ENCODE data around the gene ILDR1. TPM values are rescaled to one million over a fixed set of nuclear protein-coding genes. Genes with fewer than 3 reads are reported as not detected.

Gene ILDR1
- total and polyA plus RNA-seq, 2 of the 4 experiments (the other 2 are of a cell fraction): not detected

DNA sequence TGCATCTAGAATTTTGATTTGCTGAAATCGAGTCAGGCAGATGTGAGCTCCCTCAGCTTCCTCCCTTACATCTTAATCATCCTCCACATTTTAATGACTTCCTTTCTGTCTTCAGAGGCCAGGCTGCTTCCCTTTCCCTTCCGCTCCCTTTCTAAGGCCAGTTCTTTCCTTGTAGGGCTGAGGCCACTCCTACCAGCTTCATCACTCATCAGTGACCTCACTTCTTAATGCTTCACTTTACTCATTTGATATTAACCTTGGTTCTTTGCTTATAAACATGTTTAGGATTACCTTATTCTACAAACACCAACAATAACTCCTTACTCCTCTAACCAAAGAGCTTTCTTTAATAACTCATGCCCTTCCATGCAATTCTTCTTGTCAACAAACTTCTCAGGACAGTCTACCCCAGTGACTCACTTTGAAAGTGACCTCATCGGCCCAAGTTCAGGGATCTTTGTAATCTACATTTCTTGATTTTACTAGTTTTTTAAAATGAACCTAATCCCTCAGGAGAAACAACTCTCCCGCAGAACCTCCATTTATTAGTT, 23.9 kb downstream of the ILDR1 start:
- Histone ChIP-seq H3K4me3 (ENCODE audit: insufficient read depth, low read depth, low read length) (no peak overlapping the region), H3K4me1 (ENCODE audit: control insufficient read depth, insufficient read depth, low read length) (peaks cover 6% of the 10 kb centered on the region), H4K5ac (ENCODE audit: low read depth, low read length) (peak overlapping the region; percentile 63; the same call in 1 of the 2 replicates), H3K36me3 (ENCODE audit: control insufficient read depth, insufficient read depth, low read length) (no peaks in the 10 kb centered on the region), H3K9me3 (ENCODE audit: control insufficient read depth, insufficient read depth, low read length) (no peaks in the 10 kb centered on the region), H3K9ac (ENCODE audit: low read depth, low read length) (no peak overlapping the region), H2AK9ac (replicated peaks; ENCODE audit: low read depth, low read length, poor library complexity) (no peak overlapping the region), H3K4ac (ENCODE audit: low read depth, low read length) (no peak overlapping the region), H2AK5ac (ENCODE audit: low read depth, low read length) (no peak overlapping the region), H4K8ac (ENCODE audit: low read depth in 2 of 2, low read length in 2 of 2) (peak overlapping the region; percentile 34 to 56; a peak in 3 of 4 replicates), H2AFZ (replicated peaks; ENCODE audit: low read length, poor library complexity) (no peak overlapping the region), H2BK20ac (ENCODE audit: low read depth, low read length) (no peak overlapping the region), H3K4me2 (ENCODE audit: low read depth, low read length) (no peak overlapping the region), H3K18ac (ENCODE audit: low read depth, low read length) (peak overlapping the region; percentile 41; the same call in 1 of the 2 replicates), H4K20me1 (ENCODE audit: insufficient read depth, low read length) (no peaks in the 10 kb centered on the region), H3K14ac (replicated peaks; ENCODE audit: low read depth, low read length) (no peak overlapping the region), H4K91ac (ENCODE audit: insufficient read depth, low read depth, low read length) (no peak overlapping the region), H2BK120ac (ENCODE audit: low read depth, low read length) (no peak overlapping the region), H3K9me1 (ENCODE audit: insufficient read depth, low read length) (peaks cover 7% of the 10 kb centered on the region), H3K79me1 (ENCODE audit: low read depth in 1 of 2, low read length in 2 of 2) (no peaks in the 10 kb centered on the region), H3K56ac (ENCODE audit: extremely low read depth, insufficient read depth, low read length) (no peak overlapping the region), H2BK15ac (ENCODE audit: low read depth, low read length) (no peak overlapping the region), H3K23ac (ENCODE audit: low read depth, low read length) (no peak overlapping the region), H3K27me3 (ENCODE audit: control insufficient read depth, insufficient read depth, low read length) (no peaks in the 10 kb centered on the region; the same call in 1 of the 2 replicates), H2BK5ac (ENCODE audit: low read depth, low read length, poor library complexity, severe bottlenecking) (no peak overlapping the region), H3K27ac (ENCODE audit: insufficient read depth, low read length) (no peak overlapping the region)
- in situ Hi-C loops (cut with MboI; ENCODE audit: low sequenced_read_pairs): no loop called here
- TF ChIP-seq, protein P1, sequence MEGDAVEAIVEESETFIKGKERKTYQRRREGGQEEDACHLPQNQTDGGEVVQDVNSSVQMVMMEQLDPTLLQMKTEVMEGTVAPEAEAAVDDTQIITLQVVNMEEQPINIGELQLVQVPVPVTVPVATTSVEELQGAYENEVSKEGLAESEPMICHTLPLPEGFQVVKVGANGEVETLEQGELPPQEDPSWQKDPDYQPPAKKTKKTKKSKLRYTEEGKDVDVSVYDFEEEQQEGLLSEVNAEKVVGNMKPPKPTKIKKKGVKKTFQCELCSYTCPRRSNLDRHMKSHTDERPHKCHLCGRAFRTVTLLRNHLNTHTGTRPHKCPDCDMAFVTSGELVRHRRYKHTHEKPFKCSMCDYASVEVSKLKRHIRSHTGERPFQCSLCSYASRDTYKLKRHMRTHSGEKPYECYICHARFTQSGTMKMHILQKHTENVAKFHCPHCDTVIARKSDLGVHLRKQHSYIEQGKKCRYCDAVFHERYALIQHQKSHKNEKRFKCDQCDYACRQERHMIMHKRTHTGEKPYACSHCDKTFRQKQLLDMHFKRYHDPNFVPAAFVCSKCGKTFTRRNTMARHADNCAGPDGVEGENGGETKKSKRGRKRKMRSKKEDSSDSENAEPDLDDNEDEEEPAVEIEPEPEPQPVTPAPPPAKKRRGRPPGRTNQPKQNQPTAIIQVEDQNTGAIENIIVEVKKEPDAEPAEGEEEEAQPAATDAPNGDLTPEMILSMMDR (conservative IDR thresholded peaks at IDR 0.05; ENCODE audit: low read depth, low read length): no peak
- no peak for TF ChIP-seq RFX5 (IDR thresholded peaks at IDR 0.05; ENCODE audit: low read depth, low read length)
- TF ChIP-seq POLR2A (IDR thresholded peaks at IDR 0.05; ENCODE audit: low read depth, low read length): no peak
- TF ChIP-seq RCOR1 (IDR thresholded peaks at IDR 0.05; ENCODE audit: insufficient replicate concordance, low read length): no peak
- TF ChIP-seq MAZ (IDR thresholded peaks at IDR 0.05; ENCODE audit: borderline replicate concordance, low read depth, low read length): no peak
- 0 out of 2 replicates have a peak, but pooled peaks have one; percentile 30 for TF ChIP-seq FOS (IDR thresholded peaks at IDR 0.05; ENCODE audit: low read depth, low read length)
- no peak for TF ChIP-seq MAFK (IDR thresholded peaks at IDR 0.05; ENCODE audit: low read depth, low read length)
- TF ChIP-seq CEBPB (IDR thresholded peaks at IDR 0.05; ENCODE audit: low read depth, low read length): no peak
- peak; percentile 50; the same call in 1 of the 2 replicates for ATAC-seq (ENCODE audit: low read depth)
- ChIA-PET POLR2A (ENCODE audit: unreplicated experiment) (no interaction called here), CTCF (interaction anchor here (0.6 kb wide), 1 partner anchor 114 kb away, joined by 7 read pairs; no protein-coding TSS in a partner anchor)
- intact Hi-C loops (cut with micrococcal nuclease): loop anchor here (1.0 to 5.0 kb wide), 2 partner anchors 218 to 451 kb away; partner anchors contain the start of gene POLQ
- dilution Hi-C loops (cut with HindIII; ENCODE audit: low sequenced_read_pairs, unreplicated experiment): no loop called here
- WGBS, 2 experiments (ENCODE audit: extremely low coverage in 2 of 2, insufficient read length in 1 of 2): 60% methylated on average over 1 of the region's 4 CpGs; no CpG with 5 or more reads in 1 of the 2 experiments
- no TSS peak for BruUV-seq (replicated peaks)
- DNase-seq: peak; percentile 56
